Iris pigment epithelial cell (primary cell): ENCODE results near the gene TDRD7.

ENCODE experiments used
- DNase-seq: peaks from one replicate; pipeline ENCODE4 v3.0.0-alpha.2; 2011; ENCODE audit warnings: low read depth

The TDRD7 gene

GRCh38 chr9:97528529-97529230, 116.8 kb downstream of the TDRD7 start:
- no peak for DNase-seq

GRCh38 chr9:97529363-97530076, 117.6 kb downstream of the TDRD7 start:
- peak; percentile 31 for DNase-seq

- no peak for DNase-seq
These were observed 120.0 kb downstream of the TDRD7 start for GRCh38 chr9:97531888-97532376.

- DNase-seq: no peak
These were observed 122.3 kb downstream of the TDRD7 start for GRCh38 chr9:97534185-97534584.

- no peak for DNase-seq
These were observed 123.2 kb downstream of the TDRD7 start for GRCh38 chr9:97534961-97535594.

- no peak for DNase-seq
These were observed 123.9 kb downstream of the TDRD7 start for GRCh38 chr9:97535771-97536170.

- no peak for DNase-seq
These were observed 124.6 kb downstream of the TDRD7 start for GRCh38 chr9:97536480-97536879.

- DNase-seq: no peak
These were observed 131.7 kb downstream of the TDRD7 start for GRCh38 chr9:97543561-97543960.

GRCh38 chr9:97545486-97545885, 133.6 kb downstream of the TDRD7 start:
- DNase-seq: no peak
